Choroid plexus epithelial cell (primary cell): ENCODE results near the gene DPF3.

ENCODE experiments used
- DNase-seq: peaks from one replicate; pipeline ENCODE4 v3.0.0-alpha.2; 2010; ENCODE audit warnings: low read depth
- H3K4me3 ChIP-seq: 2 replicates; pipeline ENCODE4 v1.5.1; 2011; ENCODE audit warnings: low read depth, mild to moderate bottlenecking, control low read depth, low read length, moderate library complexity
- CTCF ChIP-seq: conservative IDR thresholded peaks from 2 replicates; pipeline ENCODE4 v1.5.1; 2011; ENCODE audit warnings: low read depth, mild to moderate bottlenecking, control low read depth, inconsistent platforms, low read length, moderate library complexity

Gene DPF3

GRCh38 chr14:72766296-72766695 lies 127.6 kb downstream of the DPF3 start:
- TF ChIP-seq CTCF, result no peak
- no peak overlapping the region for H3K4me3 ChIP-seq
- DNase-seq, result no peak

GRCh38 chr14:72763892-72764291 lies 130.0 kb downstream of the DPF3 start:
- H3K4me3 ChIP-seq, result no peak overlapping the region
- no peak for DNase-seq
- TF ChIP-seq CTCF, result no peak

- no peak for TF ChIP-seq CTCF
- H3K4me3 ChIP-seq, result no peak overlapping the region
- DNase-seq, result no peak
These were observed 134.2 kb downstream of the DPF3 start for GRCh38 chr14:72759670-72760069.

- no peak for TF ChIP-seq CTCF
- DNase-seq, result no peak
These were observed 134.9 kb downstream of the DPF3 start for GRCh38 chr14:72758993-72759392.

GRCh38 chr14:72758420-72758819 lies 135.5 kb downstream of the DPF3 start:
- no peak for DNase-seq
- H3K4me3 ChIP-seq, result no peak overlapping the region
- TF ChIP-seq CTCF, result no peak

More at GRCh38 chr14:72758993-72759392, 134.9 kb downstream of the DPF3 start:
- H3K4me3 ChIP-seq, result no peak overlapping the region

- TF ChIP-seq CTCF, result no peak
These were observed 136.9 kb downstream of the DPF3 start for GRCh38 chr14:72756967-72757366.

GRCh38 chr14:72755766-72756165 lies 138.1 kb downstream of the DPF3 start:
- no peak for TF ChIP-seq CTCF
- H3K4me3 ChIP-seq, result no peak overlapping the region
- no peak for DNase-seq

More at GRCh38 chr14:72756967-72757366, 136.9 kb downstream of the DPF3 start:
- no peak for DNase-seq
- H3K4me3 ChIP-seq, result no peak overlapping the region
